Measurements from ENCODE around the gene KIAA1614. TPM values are rescaled to one million over a fixed set of nuclear protein-coding genes. Genes with fewer than 3 reads are reported as not detected.

KIAA1614 gene
- total and polyA plus RNA-seq, 4 donors, result 2.1 to 6.4 (median 4.5) TPM

DNA sequence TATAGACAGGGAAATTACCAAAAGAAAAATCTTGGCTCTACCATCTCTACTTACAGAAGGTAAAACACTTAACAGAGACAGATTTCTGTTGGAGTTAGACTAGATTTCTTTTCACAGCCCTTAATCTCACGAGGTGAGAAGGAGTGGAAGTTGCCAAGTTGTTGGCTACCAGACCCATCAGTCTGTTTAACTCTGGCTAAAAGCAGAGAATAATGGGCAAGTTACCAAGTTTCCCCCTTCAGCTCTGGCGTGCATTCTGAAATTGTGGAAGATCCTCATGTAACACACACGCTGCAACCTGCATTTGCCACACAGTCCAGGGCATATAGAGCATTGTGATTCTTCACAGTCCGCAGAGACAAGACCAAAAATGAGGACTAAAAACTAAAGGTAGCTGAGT lies 60.7 kb downstream of the KIAA1614 start:
- Histone ChIP-seq H3K27ac (ENCODE audit: low read depth in 1 of 2, low read length in 1 of 2) (no peak overlapping the region), H3K27me3 (ENCODE audit: control insufficient read depth in 3 of 3, insufficient read depth in 3 of 3, low read length in 2 of 3) (no peaks in the 10 kb centered on the region), H3K9ac (ENCODE audit: insufficient read depth in 1 of 2, low read length in 2 of 2) (no peak overlapping the region), H3K9me3 (ENCODE audit: control insufficient read depth in 4 of 4, insufficient read depth in 3 of 4, low read length in 3 of 4) (peaks cover 0 to 1% (median 0%) of the 10 kb centered on the region in 4 donors), H3K4me1 (ENCODE audit: control insufficient read depth in 5 of 5, insufficient read depth in 5 of 5, low read length in 5 of 5) (peaks cover 0 to 15% (median 7%) of the 10 kb centered on the region in 5 donors), H3K36me3 (ENCODE audit: control insufficient read depth in 4 of 4, insufficient read depth in 4 of 4, low read length in 4 of 4) (peaks cover 4 to 31% (median 16%) of the 10 kb centered on the region in 4 donors), H3K4me3 (no peak overlapping the region)
- TF ChIP-seq CTCF (IDR thresholded peaks at IDR 0.05; ENCODE audit: control extremely low read depth, extremely low read depth), result no peak
- 66 to 83% methylated on average over 4 of the region's 4 CpGs for WGBS, 2 donors
- DNase-seq (peak in 1 of 3 donors; percentile 40), ATAC-seq (ENCODE audit: insufficient read depth, low FRiP score) (no peak)

GRCh38 chr1:180974236-180974635 lies 61.5 kb downstream of the KIAA1614 start:
- ATAC-seq (ENCODE audit: insufficient read depth, low FRiP score) (no peak), DNase-seq (no peak)
- no peak overlapping the region for H3K27ac ChIP-seq (ENCODE audit: low read depth in 1 of 2, low read length in 1 of 2)
- no peak for TF ChIP-seq CTCF (IDR thresholded peaks at IDR 0.05; ENCODE audit: control extremely low read depth, extremely low read depth)
- 65 to 70% methylated on average over 4 of the region's 4 CpGs for WGBS, 2 donors
- H3K27me3 ChIP-seq (ENCODE audit: control insufficient read depth in 3 of 3, insufficient read depth in 3 of 3, low read length in 2 of 3), result no peaks in the 10 kb centered on the region
- peaks cover 4 to 31% (median 17%) of the 10 kb centered on the region in 4 donors for H3K36me3 ChIP-seq (ENCODE audit: control insufficient read depth in 4 of 4, insufficient read depth in 4 of 4, low read length in 4 of 4)
- H3K9ac ChIP-seq (ENCODE audit: insufficient read depth in 1 of 2, low read length in 2 of 2), result no peak overlapping the region
- no peak overlapping the region for H3K4me3 ChIP-seq
- H3K9me3 ChIP-seq (ENCODE audit: control insufficient read depth in 4 of 4, insufficient read depth in 3 of 4, low read length in 3 of 4), result peaks cover 0 to 1% (median 0%) of the 10 kb centered on the region in 4 donors
- H3K4me1 ChIP-seq (ENCODE audit: control insufficient read depth in 5 of 5, insufficient read depth in 5 of 5, low read length in 5 of 5), result peaks cover 0 to 15% (median 7%) of the 10 kb centered on the region in 5 donors

DNA sequence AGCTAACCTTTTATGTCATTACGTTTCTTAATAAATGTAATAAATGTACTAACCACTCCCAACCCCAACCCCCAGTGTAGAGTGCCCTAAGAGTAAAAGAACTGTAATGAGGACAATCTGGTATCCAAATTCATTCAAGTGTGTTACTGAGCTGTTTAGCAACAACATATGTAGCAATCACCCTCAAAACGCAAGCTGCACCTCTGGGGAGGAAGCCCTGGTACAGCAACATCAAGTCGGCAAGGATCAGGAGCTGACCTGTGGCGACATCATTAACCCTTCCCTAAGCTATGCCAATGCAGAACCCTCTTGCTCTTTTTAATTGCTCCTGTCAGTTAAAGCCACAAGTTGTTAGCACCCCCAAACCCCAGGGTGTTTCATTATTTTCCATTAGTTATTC lies 62.9 kb downstream of the KIAA1614 start:
- peaks cover 4 to 23% (median 16%) of the 10 kb centered on the region in 4 donors for H3K36me3 ChIP-seq (ENCODE audit: control insufficient read depth in 4 of 4, insufficient read depth in 4 of 4, low read length in 4 of 4)
- H3K4me3 ChIP-seq, result no peak overlapping the region
- H3K27me3 ChIP-seq (ENCODE audit: control insufficient read depth in 3 of 3, insufficient read depth in 3 of 3, low read length in 2 of 3), result no peaks in the 10 kb centered on the region
- peaks cover 0 to 12% (median 7%) of the 10 kb centered on the region in 5 donors for H3K4me1 ChIP-seq (ENCODE audit: control insufficient read depth in 5 of 5, insufficient read depth in 5 of 5, low read length in 5 of 5)
- H3K9ac ChIP-seq (ENCODE audit: insufficient read depth in 1 of 2, low read length in 2 of 2), result no peak overlapping the region
- WGBS, 2 donors, result 28 to 52% methylated on average over 4 of the region's 4 CpGs
- TF ChIP-seq CTCF (IDR thresholded peaks at IDR 0.05; ENCODE audit: control extremely low read depth, extremely low read depth), result no peak
- peak in 1 of 3 donors; percentile 26 for DNase-seq
- no peak overlapping the region for H3K27ac ChIP-seq (ENCODE audit: low read depth in 1 of 2, low read length in 1 of 2)
- ATAC-seq (ENCODE audit: insufficient read depth, low FRiP score), result no peak
- peaks cover 0 to 1% (median 0%) of the 10 kb centered on the region in 4 donors for H3K9me3 ChIP-seq (ENCODE audit: control insufficient read depth in 4 of 4, insufficient read depth in 3 of 4, low read length in 3 of 4)

DNA sequence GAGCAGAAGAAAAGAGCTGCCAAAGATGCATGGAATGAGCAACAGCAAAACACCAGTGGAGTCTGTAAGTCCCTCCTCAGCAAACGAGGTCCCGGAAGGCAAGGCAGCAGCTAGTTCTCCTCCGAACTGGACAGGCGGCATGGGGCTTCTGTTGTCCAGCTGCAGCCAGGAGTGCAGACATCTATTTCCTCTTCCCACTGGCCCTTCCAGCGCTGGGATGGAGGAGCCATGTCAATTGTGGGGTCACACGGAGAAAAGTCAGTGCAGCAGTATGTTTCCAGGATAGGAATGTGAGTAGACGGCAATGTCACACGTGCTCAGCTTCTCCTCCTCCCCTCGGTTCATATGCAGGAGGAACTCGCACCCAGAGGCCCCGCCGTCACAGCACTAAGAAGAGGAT lies 63.5 kb downstream of the KIAA1614 start:
- H3K27ac ChIP-seq (ENCODE audit: low read depth in 1 of 2, low read length in 1 of 2), result no peak overlapping the region
- WGBS, 2 donors, result 84 to 92% methylated on average over 12 of the region's 12 CpGs
- peaks cover 0 to 10% (median 7%) of the 10 kb centered on the region in 5 donors for H3K4me1 ChIP-seq (ENCODE audit: control insufficient read depth in 5 of 5, insufficient read depth in 5 of 5, low read length in 5 of 5)
- ATAC-seq (ENCODE audit: insufficient read depth, low FRiP score), result no peak
- H3K36me3 ChIP-seq (ENCODE audit: control insufficient read depth in 4 of 4, insufficient read depth in 4 of 4, low read length in 4 of 4), result peaks cover 4 to 19% (median 16%) of the 10 kb centered on the region in 4 donors
- H3K9ac ChIP-seq (ENCODE audit: insufficient read depth in 1 of 2, low read length in 2 of 2), result no peak overlapping the region
- TF ChIP-seq CTCF (IDR thresholded peaks at IDR 0.05; ENCODE audit: control extremely low read depth, extremely low read depth), result no peak
- H3K9me3 ChIP-seq (ENCODE audit: control insufficient read depth in 4 of 4, insufficient read depth in 3 of 4, low read length in 3 of 4), result no peaks in the 10 kb centered on the region
- H3K27me3 ChIP-seq (ENCODE audit: control insufficient read depth in 3 of 3, insufficient read depth in 3 of 3, low read length in 2 of 3), result no peaks in the 10 kb centered on the region
- H3K4me3 ChIP-seq, result no peak overlapping the region
- DNase-seq, result no peak
